Mesenteric fat pad (tissue), 1 donor: ENCODE data around the gene TMEM87B. TPM values are rescaled to one million over a fixed set of nuclear protein-coding genes. Genes with fewer than 3 reads are reported as not detected.
"Not testable (repeated sequence)": the region's sequence is repeated elsewhere in the genome, so short reads cannot be mapped to it uniquely, and the experiment has no call there.

ENCODE experiments used
- DNase-seq: peaks from one replicate; pipeline ENCODE4 v3.0.0-alpha.2; 2020; ENCODE audit warnings: low spot score
- total RNA-seq: library from RNA; stranded (reverse); fragmentation: NEBNext Ultra II Directional; extraction: Animal tissue kit (Norgen Biotek cat#: 25700); gene quantifications from one replicate; pipeline ENCODE4 v1.2.1, GENCODE V29; 2021
- donor health status: DM: yes; HTN: yes; CAD: no.

TMEM87B gene
- total RNA-seq, 1 donor from 2014 or later: 25.2 TPM

- DNase-seq: no peak
Measured at GRCh38 chr2:112032689-112033465, 22.2 kb upstream of the TMEM87B start.

- no peak for DNase-seq
Measured at GRCh38 chr2:112033600-112033999, 21.5 kb upstream of the TMEM87B start.

GRCh38 chr2:112034924-112035323 lies 20.1 kb upstream of the TMEM87B start:
- DNase-seq: no peak

- no peak for DNase-seq
Measured at GRCh38 chr2:112035786-112036185, 19.3 kb upstream of the TMEM87B start.

- DNase-seq: not testable (repeated sequence)
Measured at GRCh38 chr2:112039556-112039955, 15.5 kb upstream of the TMEM87B start.

- DNase-seq: not testable (repeated sequence)
Measured at GRCh38 chr2:112040066-112040465, 15.0 kb upstream of the TMEM87B start.

GRCh38 chr2:112041460-112041859 lies 13.6 kb upstream of the TMEM87B start:
- not testable (repeated sequence) for DNase-seq

- no peak for DNase-seq
Measured at GRCh38 chr2:112045446-112046014, 9.5 kb upstream of the TMEM87B start.

GRCh38 chr2:112046231-112046630 lies 8.8 kb upstream of the TMEM87B start:
- no peak for DNase-seq

- no peak for DNase-seq
Measured at GRCh38 chr2:112047537-112048235, 7.4 kb upstream of the TMEM87B start.

GRCh38 chr2:112048236-112048592 lies 6.9 kb upstream of the TMEM87B start:
- no peak for DNase-seq

- DNase-seq: no peak
Measured at GRCh38 chr2:112048887-112049286, 6.2 kb upstream of the TMEM87B start.

GRCh38 chr2:112050316-112050715 lies 4.8 kb upstream of the TMEM87B start:
- DNase-seq: no peak

GRCh38 chr2:112053917-112054846 lies 887 bp upstream of the TMEM87B start:
- DNase-seq: peak; percentile 98

GRCh38 chr2:112055730-112056625 lies 909 bp downstream of the TMEM87B start:
- DNase-seq: no peak

GRCh38 chr2:112056626-112056987 lies 1.5 kb downstream of the TMEM87B start:
- no peak for DNase-seq

- DNase-seq: no peak
Measured at GRCh38 chr2:112059671-112060070, 4.6 kb downstream of the TMEM87B start.

GRCh38 chr2:112061299-112061698 lies 6.2 kb downstream of the TMEM87B start:
- DNase-seq: no peak

- DNase-seq: no peak
Measured at GRCh38 chr2:112061840-112062239, 6.8 kb downstream of the TMEM87B start.

GRCh38 chr2:112062894-112063293 lies 7.8 kb downstream of the TMEM87B start:
- no peak for DNase-seq
